GM18520 (cell line): ENCODE data around the gene PRM3.
A peak's percentile ranks its signal among the peaks of the same experiment; 100 is the strongest.

ENCODE experiments used
- ATAC-seq: cut with Tn5 transposase; IDR thresholded peaks from one replicate; pipeline ENCODE4 v1.9.1; 2021; ENCODE audit not compliant: unreplicated experiment

Gene PRM3

DNA sequence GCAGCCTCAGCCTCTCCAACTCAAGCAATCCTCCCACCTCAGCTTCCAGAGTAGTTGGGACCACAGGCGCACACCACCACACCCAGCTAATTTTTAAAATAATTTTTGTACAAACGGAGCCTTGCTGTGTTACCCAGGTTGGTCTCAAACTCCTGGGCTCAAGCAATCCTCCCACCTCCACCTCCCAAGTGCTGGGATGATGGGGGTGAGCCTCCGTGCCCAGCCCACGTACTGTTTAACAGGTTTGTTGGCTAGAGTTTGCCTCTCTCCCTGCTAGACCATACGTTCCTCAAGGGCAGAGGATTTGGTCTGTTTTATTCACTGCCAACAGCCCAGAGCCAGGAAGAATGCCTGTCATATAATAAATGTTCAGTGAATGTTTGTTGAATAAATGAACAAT is 44.0 kb downstream of the PRM3 start:
- no peak for ATAC-seq

DNA sequence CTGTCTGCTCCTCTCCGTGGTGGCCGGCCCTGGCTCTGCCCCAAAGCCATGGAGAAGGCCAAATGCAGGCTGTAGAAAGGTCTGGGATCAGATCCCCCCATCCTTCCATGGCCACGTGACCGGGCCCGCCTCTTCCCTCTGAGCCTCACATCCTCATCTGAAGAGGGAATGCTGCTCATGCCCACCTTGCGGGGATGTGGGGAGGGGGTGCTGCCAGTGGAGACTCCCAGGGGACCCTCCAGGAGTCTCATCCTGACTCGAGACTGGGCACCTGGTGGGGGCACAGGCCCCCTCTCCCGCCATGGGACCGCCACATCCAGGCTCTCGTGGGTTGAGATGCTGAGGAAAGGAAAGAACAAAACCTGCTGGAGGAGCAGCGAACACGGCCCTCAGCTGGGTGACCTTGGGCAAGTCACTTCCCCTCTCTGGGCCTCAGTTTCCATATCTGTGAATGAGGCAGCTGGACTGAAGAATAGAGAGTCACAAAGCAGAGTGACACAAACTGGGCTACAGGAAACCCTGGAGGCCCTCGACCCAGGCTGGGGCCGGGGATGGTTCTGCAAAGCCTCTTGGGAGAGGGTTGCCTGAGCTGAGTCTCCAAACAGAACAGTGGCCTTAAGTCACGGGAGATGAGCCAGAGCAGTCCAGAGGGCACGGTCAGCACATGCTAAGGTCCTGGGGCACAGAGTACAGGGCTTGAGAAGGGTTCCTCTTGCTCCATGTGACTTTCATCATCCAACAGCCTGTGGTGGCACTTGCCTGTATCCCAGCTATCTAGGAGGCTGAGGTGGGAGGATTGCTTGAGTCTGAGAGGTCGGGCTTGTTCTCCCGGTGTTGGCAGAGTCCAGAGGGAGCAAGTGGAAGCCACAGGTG is 47.5 kb downstream of the PRM3 start:
- ATAC-seq: no peak

DNA sequence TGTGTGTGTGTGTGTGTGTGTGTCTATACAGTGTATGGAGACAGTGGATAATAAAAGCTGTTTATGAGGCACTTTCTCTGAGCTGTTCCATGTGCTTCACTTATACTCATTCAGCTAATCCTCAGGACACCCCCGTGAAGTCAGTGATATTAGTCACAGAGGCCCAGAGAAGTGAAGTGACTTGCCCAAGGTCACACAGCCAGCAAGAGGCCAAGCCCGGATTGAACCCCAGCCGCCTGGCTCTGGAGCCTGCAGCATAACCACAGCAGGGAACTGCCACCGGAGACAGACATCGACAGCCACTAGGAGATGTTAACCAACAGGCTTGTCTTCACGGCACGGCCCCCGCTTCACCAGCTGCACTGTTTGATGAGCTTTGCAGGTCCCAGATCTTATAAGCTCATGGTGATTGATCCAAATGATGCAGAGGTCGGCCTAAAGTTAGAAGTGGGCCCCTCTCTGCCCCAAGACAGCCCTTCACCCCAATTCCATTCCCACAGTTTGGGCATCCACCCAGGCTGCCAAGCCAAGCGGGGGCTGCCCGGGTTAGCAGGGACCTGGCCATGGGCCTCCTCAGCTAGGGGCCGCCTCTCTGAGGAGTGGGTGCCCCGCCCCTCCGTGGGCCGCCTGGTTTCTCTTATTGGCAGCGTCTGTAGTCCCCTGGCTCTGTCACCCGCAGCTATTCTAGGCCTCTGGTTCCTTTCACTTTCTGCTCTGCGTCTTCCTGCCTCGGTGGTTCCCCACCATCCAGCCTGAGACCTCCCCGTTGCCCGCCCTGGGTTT is 48.3 kb downstream of the PRM3 start:
- peak; percentile 70 for ATAC-seq

DNA sequence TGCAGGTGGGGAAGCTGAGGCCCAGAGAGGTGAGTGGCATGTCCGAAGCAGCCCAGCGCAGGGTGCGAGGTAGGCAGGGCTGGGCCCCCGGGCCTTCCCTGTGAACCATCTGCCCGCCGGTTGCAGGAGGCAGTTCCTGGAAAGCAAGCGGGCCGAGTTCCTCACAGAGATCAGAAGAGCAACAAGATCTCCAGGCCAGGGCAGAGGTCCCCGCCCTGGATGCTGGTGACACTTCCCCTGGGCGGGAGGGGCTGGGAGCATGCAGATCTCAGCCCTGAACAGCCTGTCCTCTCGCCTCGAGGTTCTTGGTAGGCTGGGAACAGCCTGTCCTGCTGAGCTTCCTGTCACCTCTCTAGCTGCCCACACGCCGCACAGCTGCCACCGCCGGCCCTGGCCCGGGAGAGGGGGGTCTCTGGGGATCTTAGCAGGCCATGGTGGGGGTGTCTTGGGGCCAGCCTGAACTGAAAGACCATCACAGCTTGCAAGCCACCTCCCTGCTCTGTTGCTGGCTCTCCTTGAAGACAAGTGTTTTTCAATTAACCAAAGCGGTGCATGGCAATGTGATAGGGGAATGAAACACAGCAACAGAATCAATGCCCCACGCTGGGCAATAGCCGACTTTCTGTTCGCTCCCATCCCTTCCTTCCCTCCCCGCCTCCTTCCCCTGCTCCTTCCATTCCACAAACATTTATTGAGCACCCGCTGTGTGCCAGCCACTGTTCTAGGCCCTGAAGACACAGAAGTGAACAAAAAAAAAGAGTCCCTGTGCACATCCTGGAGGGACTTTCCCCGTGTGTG is 49.1 kb downstream of the PRM3 start:
- peak; percentile 40 for ATAC-seq
